ENCODE measurements around the gene SPI1. TPM values are rescaled to one million over a fixed set of nuclear protein-coding genes. Genes with fewer than 3 reads are reported as not detected.

The SPI1 gene
- total RNA-seq, 1 experiment from 2014 or later, result 0.31 TPM

GRCh38 chr11:47398551-47398950, 20.2 kb upstream of the SPI1 start:
- POLR2A ChIA-PET, result interaction anchor here (0.7 kb wide), 1 partner anchor 12 kb away, joined by 3 read pairs; no protein-coding TSS in a partner anchor
- no peak for DNase-seq (ENCODE audit: low read depth, low spot score)
- Histone ChIP-seq H3K4me3 (ENCODE audit: low read depth in 2 of 2, low read length in 2 of 2) (no peak overlapping the region), H3K4me1 (ENCODE audit: control insufficient read depth, insufficient read depth, low read length) (peaks cover 5% of the 10 kb centered on the region), H3K27me3 (ENCODE audit: control insufficient read depth, insufficient read depth, low read length) (no peaks in the 10 kb centered on the region), H3K9me3 (ENCODE audit: control insufficient read depth, insufficient read depth, low read depth, low read length) (no peaks in the 10 kb centered on the region), H3K36me3 (ENCODE audit: control insufficient read depth, insufficient read depth, low read length) (no peaks in the 10 kb centered on the region), H3K27ac (ENCODE audit: low read length) (no peak overlapping the region)
- intact Hi-C loops (cut with micrococcal nuclease; ENCODE audit: unreplicated experiment) (no loop called here), in situ Hi-C loops (cut with HindIII; ENCODE audit: low pct_unique_long_range_greater_than_20kb, low sequenced_read_pairs) (no loop called here)
- ATAC-seq, result no peak
- TF ChIP-seq POLR2AphosphoS5 (IDR thresholded peaks at IDR 0.05; ENCODE audit: low read depth, low read length), result no peak
- TF ChIP-seq REST (IDR thresholded peaks at IDR 0.05; ENCODE audit: insufficient read depth in 1 of 2, low read depth in 2 of 2, low read length in 1 of 2), result no peak
- no peak for TF ChIP-seq SIN3A (IDR thresholded peaks at IDR 0.05; ENCODE audit: borderline replicate concordance, insufficient read depth, low read depth, low read length)
- TF ChIP-seq TCF7L2 (IDR thresholded peaks at IDR 0.05; ENCODE audit: low read depth, low read length), result no peak
- TF ChIP-seq CTCF (IDR thresholded peaks at IDR 0.05), result no peak
- no TSS peak for BruUV-seq (replicated peaks)
- CTCF ChIA-PET, result interaction anchor here (0.6 kb wide), 1 partner anchor 515 kb away, joined by 3 read pairs; no protein-coding TSS in a partner anchor

GRCh38 chr11:47398011-47398410, 19.7 kb upstream of the SPI1 start:
- Histone ChIP-seq H3K4me3 (ENCODE audit: low read depth in 2 of 2, low read length in 2 of 2) (no peak overlapping the region), H3K27ac (ENCODE audit: low read length) (no peak overlapping the region), H3K4me1 (ENCODE audit: control insufficient read depth, insufficient read depth, low read length) (peaks cover 5% of the 10 kb centered on the region), H3K27me3 (ENCODE audit: control insufficient read depth, insufficient read depth, low read length) (no peaks in the 10 kb centered on the region), H3K9me3 (ENCODE audit: control insufficient read depth, insufficient read depth, low read depth, low read length) (no peaks in the 10 kb centered on the region), H3K36me3 (ENCODE audit: control insufficient read depth, insufficient read depth, low read length) (no peaks in the 10 kb centered on the region)
- DNase-seq (ENCODE audit: low read depth, low spot score) (no peak), ATAC-seq (no peak)
- in situ Hi-C loops (cut with HindIII; ENCODE audit: low pct_unique_long_range_greater_than_20kb, low sequenced_read_pairs) (no loop called here), intact Hi-C loops (cut with micrococcal nuclease; ENCODE audit: unreplicated experiment) (no loop called here)
- POLR2A ChIA-PET, result no interaction called here
- no TSS peak for BruUV-seq (replicated peaks)
- CTCF ChIA-PET, result no interaction called here
- TF ChIP-seq CTCF (IDR thresholded peaks at IDR 0.05), result no peak
- no peak for TF ChIP-seq TCF7L2 (IDR thresholded peaks at IDR 0.05; ENCODE audit: low read depth, low read length)
- no peak for TF ChIP-seq REST (IDR thresholded peaks at IDR 0.05; ENCODE audit: insufficient read depth in 1 of 2, low read depth in 2 of 2, low read length in 1 of 2)
- TF ChIP-seq POLR2AphosphoS5 (IDR thresholded peaks at IDR 0.05; ENCODE audit: low read depth, low read length), result no peak
- no peak for TF ChIP-seq SIN3A (IDR thresholded peaks at IDR 0.05; ENCODE audit: borderline replicate concordance, insufficient read depth, low read depth, low read length)
